Panc1 (cell line): ENCODE results near the gene WNT7B.

Experiments
- POLR2AphosphoS5 ChIP-seq: IDR thresholded peaks from 2 replicates; pipeline ENCODE4 v1.6.1; 2012; ENCODE audit warnings: mild to moderate bottlenecking, low read depth, low read length, moderate library complexity
- SIN3A ChIP-seq: IDR thresholded peaks from 2 replicates; pipeline ENCODE4 v1.6.1; 2012; ENCODE audit warnings: low read depth, mild to moderate bottlenecking, low read length, moderate library complexity, borderline replicate concordance; ENCODE audit not compliant: insufficient read depth
- TF ChIP-seq, protein P1 (sequence below): fragments of 450-650 bp; IDR thresholded peaks from 2 replicates; pipeline ENCODE4 v1.5.1; 2017; ENCODE audit warnings: mild to moderate bottlenecking

DNA sequence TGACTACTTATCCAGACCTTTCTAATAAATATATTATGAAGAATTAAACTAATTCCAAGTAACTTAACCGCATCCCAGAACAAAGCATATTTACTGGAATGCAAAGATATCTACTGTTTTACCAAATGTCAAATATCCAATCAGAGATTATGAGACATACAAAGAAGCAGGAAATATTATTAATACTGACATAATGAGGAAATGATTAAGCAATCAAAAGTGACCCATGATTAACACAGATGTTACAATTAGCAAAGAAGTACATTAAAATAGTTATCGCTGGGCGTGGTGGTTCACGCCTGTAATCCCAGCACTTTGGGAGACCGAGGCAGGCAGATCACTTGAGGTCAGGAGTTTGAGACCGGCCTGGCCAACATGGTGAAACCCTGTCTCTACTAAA is 105.2 kb downstream of the WNT7B start:
- TF ChIP-seq, protein P1, sequence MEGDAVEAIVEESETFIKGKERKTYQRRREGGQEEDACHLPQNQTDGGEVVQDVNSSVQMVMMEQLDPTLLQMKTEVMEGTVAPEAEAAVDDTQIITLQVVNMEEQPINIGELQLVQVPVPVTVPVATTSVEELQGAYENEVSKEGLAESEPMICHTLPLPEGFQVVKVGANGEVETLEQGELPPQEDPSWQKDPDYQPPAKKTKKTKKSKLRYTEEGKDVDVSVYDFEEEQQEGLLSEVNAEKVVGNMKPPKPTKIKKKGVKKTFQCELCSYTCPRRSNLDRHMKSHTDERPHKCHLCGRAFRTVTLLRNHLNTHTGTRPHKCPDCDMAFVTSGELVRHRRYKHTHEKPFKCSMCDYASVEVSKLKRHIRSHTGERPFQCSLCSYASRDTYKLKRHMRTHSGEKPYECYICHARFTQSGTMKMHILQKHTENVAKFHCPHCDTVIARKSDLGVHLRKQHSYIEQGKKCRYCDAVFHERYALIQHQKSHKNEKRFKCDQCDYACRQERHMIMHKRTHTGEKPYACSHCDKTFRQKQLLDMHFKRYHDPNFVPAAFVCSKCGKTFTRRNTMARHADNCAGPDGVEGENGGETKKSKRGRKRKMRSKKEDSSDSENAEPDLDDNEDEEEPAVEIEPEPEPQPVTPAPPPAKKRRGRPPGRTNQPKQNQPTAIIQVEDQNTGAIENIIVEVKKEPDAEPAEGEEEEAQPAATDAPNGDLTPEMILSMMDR = no peak
- no peak for TF ChIP-seq POLR2AphosphoS5
- no peak for TF ChIP-seq SIN3A
